Mesodermal cell (in vitro differentiated cells): ENCODE data around the gene FAM20A.

Experiments used
- H3K27ac ChIP-seq: 2 replicates; pipeline ENCODE4 v1.7.0; 2013; ENCODE audit warnings: mild to moderate bottlenecking, low read depth, low read length, moderate library complexity; ENCODE audit not compliant: severe bottlenecking
- H3K36me3 ChIP-seq: 2 replicates; pipeline ENCODE4 v1.7.1; 2013; ENCODE audit warnings: mild to moderate bottlenecking, low read length, moderate library complexity; ENCODE audit not compliant: control insufficient read depth, insufficient read depth
- H3K4me1 ChIP-seq: one replicate; pipeline ENCODE4 v1.7.1; 2013; ENCODE audit warnings: mild to moderate bottlenecking, low read length; ENCODE audit not compliant: insufficient read depth, control insufficient read depth, poor library complexity, severe bottlenecking
- H3K4me3 ChIP-seq: 2 replicates; pipeline ENCODE4 v1.7.0; 2013; ENCODE audit warnings: low read length, control low read depth, mild to moderate bottlenecking; ENCODE audit not compliant: insufficient read depth, poor library complexity, severe bottlenecking; ENCODE audit errors: extremely low read depth
- H3K9me3 ChIP-seq: 2 replicates; pipeline ENCODE4 v1.7.1; 2013; ENCODE audit warnings: mild to moderate bottlenecking, low read length, moderate library complexity; ENCODE audit not compliant: control insufficient read depth
- WGBS, 2 experiments: methylation state at CpG; one replicate each; pipeline ENCODE4 v1.1.5; 2013; ENCODE audit warnings: missing lambda C conversion rate in 2 of 2; ENCODE audit not compliant: insufficient coverage in 2 of 2; 5-methylcytosine and 5-hydroxymethylcytosine counted together

Gene FAM20A

DNA sequence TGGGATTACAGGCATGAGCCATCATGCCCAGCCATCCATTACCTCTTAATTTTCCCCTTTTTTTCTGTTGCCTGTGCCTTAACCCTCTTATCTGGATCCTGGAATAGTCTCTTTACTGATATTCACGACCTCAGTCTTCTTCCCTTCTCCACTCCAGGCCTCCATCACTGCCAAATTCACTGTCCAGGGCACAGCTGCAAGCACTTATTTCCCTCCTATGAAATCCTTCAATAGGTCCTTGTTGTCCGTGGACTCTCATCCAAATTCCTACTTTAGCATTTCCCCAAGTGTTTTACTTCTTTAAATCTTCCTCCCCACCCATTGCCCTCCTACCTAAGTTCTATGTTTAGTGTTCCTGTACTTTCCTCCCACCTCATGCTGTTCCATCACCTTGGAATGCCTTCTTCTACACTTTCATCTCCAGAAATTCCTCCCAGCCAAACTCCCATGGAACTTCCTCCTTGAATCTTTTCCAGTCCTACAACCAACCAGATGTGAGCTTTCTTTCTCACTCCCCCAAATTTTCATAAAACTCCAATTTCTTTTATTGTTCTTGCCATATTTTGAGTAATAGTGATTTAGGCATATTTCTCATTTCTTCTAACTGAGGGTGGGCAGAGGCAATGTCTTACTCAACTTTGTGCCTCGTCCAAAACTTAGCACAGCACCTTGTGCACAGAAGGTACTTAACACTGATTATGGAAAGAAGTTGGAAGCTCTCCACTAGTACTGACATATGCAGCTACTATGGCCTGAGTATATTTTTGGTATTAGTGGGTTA lies 35.3 kb downstream of the FAM20A start:
- Histone ChIP-seq H3K4me1 (no peaks in the 10 kb centered on the region), H3K27ac (no peak overlapping the region), H3K4me3 (no peak overlapping the region), H3K36me3 (no peaks in the 10 kb centered on the region), H3K9me3 (no peaks in the 10 kb centered on the region)
- 91 to 94% methylated on average over 2 of the region's 3 CpGs for WGBS, 2 experiments

DNA sequence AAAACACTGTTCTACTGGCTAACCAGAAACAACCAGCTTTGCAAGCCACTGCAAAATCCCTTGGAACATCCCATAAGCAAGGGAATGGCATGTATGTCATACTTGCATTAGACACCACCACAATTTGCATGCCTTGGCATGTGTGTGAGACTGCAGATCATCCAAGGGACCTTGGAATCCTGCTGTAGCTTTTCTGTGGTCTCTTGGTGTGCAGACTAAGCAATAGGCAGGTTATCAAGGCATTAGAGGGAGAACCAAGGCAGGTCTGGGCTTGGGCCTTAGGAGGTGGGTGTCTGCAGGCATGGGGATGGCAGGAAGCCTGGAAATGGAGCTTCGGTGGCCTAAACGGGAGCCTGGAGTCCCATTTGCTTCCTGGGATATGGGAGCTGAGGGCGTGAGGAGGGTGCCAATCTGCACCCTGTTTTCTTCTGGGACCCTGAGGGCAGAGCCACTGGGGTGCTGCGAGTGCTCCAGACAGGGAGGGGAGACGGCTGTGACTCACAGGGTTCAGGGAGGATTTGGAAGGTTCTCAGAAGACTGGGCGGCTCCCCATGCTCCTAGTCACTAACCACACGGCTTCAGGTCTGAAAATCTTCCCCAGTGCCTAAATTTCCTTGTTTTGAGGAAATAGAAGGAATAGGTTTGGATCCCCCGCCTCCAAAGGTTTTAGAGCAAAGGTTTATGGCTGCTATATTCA lies 36.6 kb downstream of the FAM20A start:
- H3K4me3 ChIP-seq = no peak overlapping the region
- no peak overlapping the region for H3K27ac ChIP-seq
- no peaks in the 10 kb centered on the region for H3K4me1 ChIP-seq
- no peaks in the 10 kb centered on the region for H3K36me3 ChIP-seq
- 88 to 95% methylated on average over 3 to 4 of the region's 8 CpGs for WGBS, 2 experiments
- H3K9me3 ChIP-seq = no peaks in the 10 kb centered on the region

DNA sequence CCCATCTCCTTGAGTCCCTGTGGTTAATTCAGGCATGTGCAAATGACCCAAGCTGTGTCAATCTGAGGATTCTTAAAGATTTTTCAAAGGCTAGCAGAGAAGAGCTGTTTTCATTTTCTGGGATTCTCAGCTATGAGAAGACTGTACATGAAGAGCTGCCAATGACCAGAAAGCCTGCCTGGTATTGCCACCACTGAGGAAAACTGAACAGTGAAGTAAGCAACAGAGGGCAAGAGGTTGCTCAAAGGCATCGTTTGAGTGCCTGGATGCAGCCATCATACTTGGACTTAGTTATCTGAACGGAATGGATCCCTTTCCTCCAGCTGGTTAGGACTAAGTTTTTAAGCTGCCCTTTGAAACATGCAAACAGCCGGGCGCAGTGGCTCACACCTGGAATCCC lies 38.4 kb downstream of the FAM20A start:
- no peak overlapping the region for H3K27ac ChIP-seq
- H3K36me3 ChIP-seq = no peaks in the 10 kb centered on the region
- H3K9me3 ChIP-seq = no peaks in the 10 kb centered on the region
- no peaks in the 10 kb centered on the region for H3K4me1 ChIP-seq
- 89 to 94% methylated on average over 2 to 4 of the region's 4 CpGs for WGBS, 2 experiments
- H3K4me3 ChIP-seq = no peak overlapping the region

DNA sequence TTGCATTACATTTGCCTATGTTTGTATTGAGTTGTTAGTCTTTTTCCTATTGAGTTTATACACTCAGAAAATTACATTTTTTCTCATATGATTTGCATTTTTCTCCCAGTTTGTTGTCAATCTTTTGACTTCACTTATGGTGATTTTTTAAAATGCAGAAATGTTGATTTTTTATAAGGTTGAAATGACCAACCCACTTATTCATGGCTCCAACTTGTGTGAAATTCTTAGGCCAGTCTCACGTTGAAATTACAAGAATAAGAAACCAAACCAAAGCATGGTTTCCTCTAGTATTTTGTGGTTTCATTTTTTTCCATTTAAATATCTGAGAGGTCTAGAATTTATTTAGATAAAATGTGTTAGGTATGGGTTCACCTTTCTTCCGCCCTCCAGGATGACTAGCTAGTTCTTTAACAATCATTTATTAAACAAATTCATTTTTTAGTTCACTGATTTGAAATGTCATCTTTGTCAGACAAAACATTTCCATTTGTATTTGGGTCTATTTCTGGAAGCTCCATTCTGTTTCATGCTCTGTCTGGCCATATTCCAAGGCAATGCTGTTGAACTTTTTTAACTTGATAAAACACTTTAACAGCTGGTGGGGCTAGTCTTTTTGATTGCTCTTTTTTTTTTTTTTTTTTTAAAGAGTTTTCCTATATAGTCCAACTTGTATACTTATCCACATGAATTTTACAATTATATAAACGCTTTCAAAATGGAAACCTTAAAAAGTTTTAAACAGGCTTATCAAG lies 40.0 kb downstream of the FAM20A start:
- no peaks in the 10 kb centered on the region for H3K4me1 ChIP-seq
- no CpG with 5 or more reads among the region's 3 CpGs for WGBS, 2 experiments
- H3K4me3 ChIP-seq = no peak overlapping the region
- H3K9me3 ChIP-seq = no peaks in the 10 kb centered on the region
- H3K27ac ChIP-seq = no peak overlapping the region
- no peaks in the 10 kb centered on the region for H3K36me3 ChIP-seq

DNA sequence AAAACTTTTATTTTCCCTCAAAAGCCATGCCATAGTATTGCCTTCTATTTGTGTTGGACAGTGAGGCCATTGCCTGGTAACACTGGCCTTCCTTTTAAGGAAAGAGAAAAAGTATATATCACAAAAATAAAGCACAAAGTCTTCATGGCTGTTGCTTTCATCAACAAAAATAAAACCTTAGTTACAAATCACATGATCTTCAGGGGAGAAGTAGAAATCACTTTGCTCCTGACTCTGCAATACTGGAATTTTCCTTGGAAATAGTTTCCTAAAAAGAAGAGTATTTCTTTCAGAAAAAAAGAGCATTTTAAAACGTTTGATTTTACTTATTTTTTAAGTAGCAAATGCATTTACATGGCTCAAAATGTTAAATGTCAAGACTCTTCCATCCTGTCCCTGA lies 41.9 kb downstream of the FAM20A start:
- Histone ChIP-seq H3K4me3 (no peak overlapping the region), H3K27ac (no peak overlapping the region), H3K36me3 (no peaks in the 10 kb centered on the region), H3K9me3 (no peaks in the 10 kb centered on the region), H3K4me1 (no peaks in the 10 kb centered on the region)
- WGBS, 2 experiments = no CpG with 5 or more reads among the region's 1 CpG

DNA sequence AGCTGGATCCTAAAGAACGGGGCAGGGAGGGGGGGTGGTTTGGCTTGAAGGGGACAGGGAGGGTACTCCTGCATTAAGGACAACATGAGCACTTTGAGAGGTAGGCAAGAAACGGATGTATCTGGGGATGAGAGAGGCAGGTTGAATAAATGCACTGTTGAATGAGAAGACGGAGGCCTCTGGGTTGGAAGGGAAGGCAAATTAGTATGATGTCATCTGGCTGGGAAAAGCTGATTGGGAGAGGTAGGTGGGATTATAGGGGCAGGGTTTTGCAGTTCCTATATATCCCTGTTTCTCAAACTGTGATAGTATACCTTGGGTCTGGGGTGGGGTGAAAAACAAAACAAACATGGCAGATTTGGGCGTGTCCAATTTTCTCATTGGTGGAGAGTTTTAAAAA lies 44.6 kb downstream of the FAM20A start:
- no peak overlapping the region for H3K27ac ChIP-seq
- no peak overlapping the region for H3K4me3 ChIP-seq
- 90 to 100% methylated on average over 3 of the region's 4 CpGs for WGBS, 2 experiments
- no peaks in the 10 kb centered on the region for H3K4me1 ChIP-seq
- H3K9me3 ChIP-seq = no peaks in the 10 kb centered on the region
- H3K36me3 ChIP-seq = no peaks in the 10 kb centered on the region

DNA sequence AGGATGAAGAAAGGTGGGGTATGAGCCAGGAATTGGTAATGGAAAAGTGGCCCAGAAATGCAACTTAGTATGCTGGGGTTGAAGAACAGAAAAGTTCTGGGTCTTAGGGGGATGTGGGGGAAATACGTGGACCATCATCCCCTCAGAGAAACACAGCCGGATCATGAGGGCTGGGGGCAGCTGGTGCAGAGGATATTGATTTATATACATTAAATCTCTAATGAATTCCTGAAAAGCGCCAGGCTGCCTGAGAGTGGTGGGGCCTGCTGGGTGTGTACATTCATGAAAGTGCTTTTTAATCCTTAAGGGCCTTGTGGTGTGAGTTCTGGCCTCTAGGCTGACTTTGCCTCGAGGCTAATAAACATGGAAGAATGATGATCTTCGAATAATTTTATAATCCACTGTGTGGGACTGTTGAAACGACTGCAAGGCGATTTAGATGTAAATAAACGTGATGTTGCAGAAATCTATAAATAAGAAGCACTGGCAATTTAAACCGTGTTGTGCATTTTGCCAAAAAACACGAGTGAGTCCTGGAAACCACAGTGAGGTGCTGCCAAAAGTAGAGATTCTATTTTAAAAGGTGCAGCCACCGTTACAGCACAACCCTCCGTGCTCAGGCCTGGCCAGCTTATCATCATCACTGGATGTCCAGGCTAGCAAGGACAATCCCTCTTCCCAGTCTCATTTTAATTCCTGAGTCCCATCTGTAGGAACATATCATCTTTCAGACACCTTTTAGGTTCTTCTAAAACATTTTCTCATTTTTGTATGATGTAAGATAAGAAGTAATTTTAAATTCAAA lies 56.9 kb downstream of the FAM20A start:
- Histone ChIP-seq H3K9me3 (no peaks in the 10 kb centered on the region), H3K4me1 (no peaks in the 10 kb centered on the region), H3K36me3 (peaks cover 27% of the 10 kb centered on the region), H3K27ac (no peak overlapping the region), H3K4me3 (no peak overlapping the region)
- WGBS, 2 experiments = 86 to 95% methylated on average over 8 to 9 of the region's 12 CpGs

DNA sequence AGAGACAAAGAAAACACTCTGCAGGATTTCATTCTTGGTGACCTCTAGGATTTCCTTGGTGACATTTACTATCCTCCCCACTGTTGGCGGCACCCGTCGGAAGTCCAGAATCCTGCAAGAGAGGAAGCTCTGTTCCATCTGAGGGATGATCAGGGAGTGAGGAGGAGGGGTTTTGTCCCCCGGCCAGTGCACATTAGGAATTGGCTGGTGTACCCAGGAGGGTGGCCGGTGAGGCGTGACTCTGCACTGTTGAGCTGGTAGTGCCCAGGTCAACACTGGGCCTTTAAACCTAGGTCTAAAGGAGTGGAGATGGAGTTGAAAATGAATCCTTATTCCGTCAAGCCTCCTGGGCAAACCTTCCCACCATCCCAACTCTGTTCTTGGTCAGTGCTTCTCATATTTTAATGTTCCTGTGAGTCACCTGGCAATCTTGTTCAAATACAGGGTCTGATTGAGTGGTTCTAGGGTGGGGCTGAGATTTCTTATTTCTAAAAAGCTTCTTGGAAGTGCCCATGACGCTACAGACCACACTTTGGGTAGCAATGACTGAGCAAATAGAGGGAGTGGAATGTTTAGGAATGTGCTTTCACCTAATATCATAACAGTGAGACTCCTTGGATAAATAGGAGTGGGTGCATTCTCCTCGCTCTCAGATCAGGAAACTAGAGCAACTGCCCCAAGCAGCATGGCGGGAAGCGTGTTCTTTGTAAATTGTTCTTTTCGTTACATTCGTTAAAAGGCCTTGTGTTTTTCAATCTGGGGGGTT lies 58.3 kb downstream of the FAM20A start:
- Histone ChIP-seq H3K27ac (no peak overlapping the region), H3K4me3 (no peak overlapping the region), H3K36me3 (peaks cover 41% of the 10 kb centered on the region), H3K9me3 (no peaks in the 10 kb centered on the region), H3K4me1 (no peaks in the 10 kb centered on the region)
- 98 to 100% methylated on average over 5 to 8 of the region's 13 CpGs for WGBS, 2 experiments

DNA sequence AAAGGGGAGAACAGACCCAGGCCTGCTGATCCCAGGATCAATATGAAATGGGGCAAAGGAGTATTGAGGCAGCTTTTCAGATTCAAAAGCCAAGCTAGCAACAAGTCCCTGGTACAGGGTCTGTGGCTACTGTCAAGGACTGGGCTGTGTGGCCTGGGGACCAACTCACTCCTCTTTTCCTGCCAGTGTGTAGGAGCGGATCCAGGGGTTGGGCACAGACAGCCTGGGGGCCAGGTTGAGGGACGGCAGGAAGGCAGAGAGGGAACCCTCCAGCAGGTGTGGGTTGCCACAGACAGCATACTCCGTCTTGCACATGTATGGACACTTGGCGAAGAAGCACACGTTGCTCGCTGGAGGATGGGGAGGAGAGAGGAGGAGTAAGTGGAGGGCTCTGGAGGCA lies 59.4 kb downstream of the FAM20A start:
- peaks cover 52% of the 10 kb centered on the region for H3K36me3 ChIP-seq
- no peaks in the 10 kb centered on the region for H3K4me1 ChIP-seq
- no peak overlapping the region for H3K4me3 ChIP-seq
- 96 to 97% methylated on average over 6 of the region's 6 CpGs for WGBS, 2 experiments
- H3K9me3 ChIP-seq = no peaks in the 10 kb centered on the region
- no peak overlapping the region for H3K27ac ChIP-seq

DNA sequence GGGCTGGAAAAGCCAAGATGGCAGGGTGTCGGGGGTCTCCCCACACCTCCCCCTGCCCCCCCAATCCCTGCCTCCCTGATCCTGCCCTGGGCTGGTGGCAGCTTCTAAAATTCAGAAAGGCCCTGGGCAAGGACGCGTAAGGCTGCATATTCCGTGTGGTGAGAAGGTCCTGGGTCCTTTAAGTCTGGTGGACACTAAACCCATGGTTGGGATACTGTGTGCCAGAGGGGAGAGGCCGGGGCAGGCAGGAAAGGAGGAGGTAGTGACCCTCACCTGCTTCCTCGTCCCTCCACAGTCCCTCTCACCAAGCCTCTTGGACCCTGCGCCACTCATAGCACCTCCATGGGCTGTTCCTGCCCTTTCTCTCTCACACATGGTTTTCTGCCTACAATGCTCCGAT lies 60.2 kb downstream of the FAM20A start:
- 94 to 96% methylated on average over 7 of the region's 8 CpGs for WGBS, 2 experiments
- no peaks in the 10 kb centered on the region for H3K4me1 ChIP-seq
- H3K27ac ChIP-seq = no peak overlapping the region
- H3K36me3 ChIP-seq = peaks cover 60% of the 10 kb centered on the region
- H3K9me3 ChIP-seq = no peaks in the 10 kb centered on the region
- H3K4me3 ChIP-seq = no peak overlapping the region
